Ureter (tissue), 1 donor: ENCODE results near the gene NMNAT3. TPM values are rescaled to one million over a fixed set of nuclear protein-coding genes. Genes with fewer than 3 reads are reported as not detected.

Experiments used
- DNase-seq: peaks from one replicate; pipeline ENCODE4 v3.0.0-alpha.2; 2020; ENCODE audit warnings: low spot score
- total RNA-seq: library from RNA; stranded (reverse); gene quantifications from one replicate; pipeline ENCODE4 v1.2.4, GENCODE V29; 2023
- donor health status: DM: yes; HTN: yes; CAD: no.

NMNAT3 gene
- total RNA-seq, 1 donor from 2014 or later = 9.4 TPM

GRCh38 chr3:139541532-139542288 is 136.1 kb downstream of the NMNAT3 start:
- no peak for DNase-seq

GRCh38 chr3:139540651-139541531 is 136.9 kb downstream of the NMNAT3 start:
- no peak for DNase-seq

- peak; percentile 65 for DNase-seq
Observed at GRCh38 chr3:139538733-139539132, 139.0 kb downstream of the NMNAT3 start.

GRCh38 chr3:139537795-139538621 is 139.8 kb downstream of the NMNAT3 start:
- no peak for DNase-seq

- no peak for DNase-seq
Observed at GRCh38 chr3:139537361-139537760, 140.4 kb downstream of the NMNAT3 start.

GRCh38 chr3:139534992-139535879 is 142.5 kb downstream of the NMNAT3 start:
- DNase-seq = peak; percentile 74

GRCh38 chr3:139534455-139534812 is 143.3 kb downstream of the NMNAT3 start:
- DNase-seq = no peak

GRCh38 chr3:139533781-139534454 is 143.9 kb downstream of the NMNAT3 start:
- no peak for DNase-seq

- no peak for DNase-seq
Observed at GRCh38 chr3:139532976-139533375, 144.8 kb downstream of the NMNAT3 start.

- DNase-seq = no peak
Observed at GRCh38 chr3:139530717-139531116, 147.1 kb downstream of the NMNAT3 start.

- DNase-seq = no peak
Observed at GRCh38 chr3:139529662-139530061, 148.1 kb downstream of the NMNAT3 start.

GRCh38 chr3:139528924-139529323 is 148.8 kb downstream of the NMNAT3 start:
- DNase-seq = no peak

GRCh38 chr3:139528281-139528680 is 149.5 kb downstream of the NMNAT3 start:
- no peak for DNase-seq

- no peak for DNase-seq
Observed at GRCh38 chr3:139527265-139527664, 150.5 kb downstream of the NMNAT3 start.

- no peak for DNase-seq
Observed at GRCh38 chr3:139526146-139526545, 151.6 kb downstream of the NMNAT3 start.

GRCh38 chr3:139524841-139525636 is 152.7 kb downstream of the NMNAT3 start:
- DNase-seq = no peak

- no peak for DNase-seq
Observed at GRCh38 chr3:139523718-139524117, 154.1 kb downstream of the NMNAT3 start.

GRCh38 chr3:139523166-139523565 is 154.6 kb downstream of the NMNAT3 start:
- no peak for DNase-seq

- no peak for DNase-seq
Observed at GRCh38 chr3:139522421-139522820, 155.4 kb downstream of the NMNAT3 start.

GRCh38 chr3:139521816-139522215 is 156.0 kb downstream of the NMNAT3 start:
- DNase-seq = no peak
